ENCODE results near the gene PDE2A.

DNA sequence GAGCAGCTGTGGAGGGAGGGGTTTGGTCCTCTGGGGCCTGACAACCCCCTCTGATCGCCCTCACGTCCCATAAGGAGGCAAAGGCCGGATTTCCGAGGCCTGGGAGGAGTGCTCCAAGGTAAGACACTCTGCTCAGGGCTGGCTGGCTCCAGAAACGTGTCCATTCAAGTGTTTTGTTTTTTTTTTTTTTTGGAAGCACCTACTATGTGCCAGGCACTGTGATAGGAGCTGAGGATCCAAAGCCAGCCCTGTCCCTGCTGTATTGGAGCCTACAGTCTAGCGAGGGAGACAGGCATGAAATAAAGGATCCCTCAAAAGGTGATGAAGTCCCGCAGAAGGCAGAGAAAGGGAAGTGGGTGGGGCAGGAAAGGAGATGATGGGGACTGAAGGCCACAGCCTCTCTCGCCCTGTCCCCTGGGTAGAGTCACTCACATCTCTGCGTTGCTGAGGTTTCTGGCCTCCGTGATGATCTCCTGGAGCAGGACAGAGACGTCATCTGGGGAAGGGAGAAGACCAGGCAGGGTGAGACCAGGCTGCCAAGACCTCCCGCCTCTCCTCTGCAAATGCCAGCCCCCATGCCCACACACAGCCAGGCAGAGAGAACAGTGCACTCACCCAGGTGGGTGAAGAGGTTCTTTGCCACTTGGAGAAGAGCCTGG lies 89.2 kb downstream of the PDE2A start:
- TF ChIP-seq POLR2AphosphoS5 (IDR thresholded peaks at IDR 0.05; ENCODE audit: borderline replicate concordance, low read depth, low read length) (no peak), EZH2 (IDR thresholded peaks at IDR 0.05) (no peak), FOXP2 (optimal IDR thresholded peaks at IDR 0.05; ENCODE audit: control extremely low read depth, extremely low read length, insufficient read depth) (no peak)
